ENCODE data around the gene KLLN.
A peak's percentile ranks its signal among the peaks of the same experiment; 100 is the strongest.
"Not testable (repeated sequence)": the region's sequence is repeated elsewhere in the genome, so short reads cannot be mapped to it uniquely, and the experiment has no call there.

KLLN gene

DNA sequence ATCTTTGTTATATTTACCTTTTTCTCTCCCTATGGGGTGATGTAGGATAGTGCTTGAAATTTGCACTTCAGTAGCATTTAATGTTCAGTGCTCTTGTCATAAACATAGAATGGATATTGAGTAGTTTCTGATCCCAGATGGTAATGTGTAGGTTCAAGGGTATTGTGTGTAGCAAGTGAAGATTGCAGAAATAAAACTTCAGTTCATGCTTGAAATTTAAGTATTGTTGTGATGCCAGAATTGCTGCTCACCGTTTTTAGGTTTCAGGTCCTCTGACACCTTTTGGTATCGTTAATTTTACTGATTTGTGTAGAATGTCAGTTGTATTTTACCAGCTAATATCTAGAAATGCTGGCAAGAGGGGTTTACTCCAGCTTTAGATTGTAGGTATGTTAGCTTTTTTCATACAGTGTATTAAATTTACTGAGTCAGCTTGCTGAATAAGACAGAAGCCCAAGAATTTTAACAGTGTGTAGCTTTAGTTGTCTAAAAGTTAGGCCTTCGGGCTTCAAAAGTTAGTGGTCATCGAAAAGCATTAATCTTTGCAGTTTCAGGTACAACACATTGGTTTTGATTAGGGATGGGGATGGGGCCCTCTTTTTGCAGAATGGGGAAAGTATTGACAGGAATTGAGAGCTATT is 2.0 kb upstream of the KLLN start:
- no peak for DNase-seq

DNA sequence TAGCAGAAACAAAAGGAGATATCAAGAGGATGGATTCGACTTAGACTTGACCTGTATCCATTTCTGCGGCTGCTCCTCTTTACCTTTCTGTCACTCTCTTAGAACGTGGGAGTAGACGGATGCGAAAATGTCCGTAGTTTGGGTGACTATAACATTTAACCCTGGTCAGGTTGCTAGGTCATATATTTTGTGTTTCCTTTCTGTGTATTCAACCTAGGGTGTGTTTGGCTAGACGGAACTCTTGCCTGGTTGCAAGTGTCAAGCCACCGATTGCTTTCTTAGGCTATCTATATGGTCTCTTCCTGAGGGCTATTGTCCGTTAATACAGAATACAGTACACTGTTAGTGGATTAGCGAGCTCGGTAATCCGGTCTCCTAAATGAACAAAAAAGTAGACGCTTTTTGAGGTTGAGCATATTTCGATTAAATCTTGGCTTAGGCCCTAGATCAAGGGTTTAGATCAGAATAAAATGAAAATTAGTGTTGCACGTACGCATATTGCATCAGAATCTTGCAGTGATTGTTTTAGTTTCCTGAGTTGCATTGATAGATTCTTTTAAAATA is 1.2 kb upstream of the KLLN start:
- peak in 1 of 2 donors; percentile 23 for DNase-seq

GRCh38 chr10:87863951-87864495 is 690 bp upstream of the KLLN start:
- DNase-seq: peak; percentile 25 to 37

- DNase-seq: no peak
Measured at GRCh38 chr10:87862679-87863052, 667 bp downstream of the KLLN start.

DNA sequence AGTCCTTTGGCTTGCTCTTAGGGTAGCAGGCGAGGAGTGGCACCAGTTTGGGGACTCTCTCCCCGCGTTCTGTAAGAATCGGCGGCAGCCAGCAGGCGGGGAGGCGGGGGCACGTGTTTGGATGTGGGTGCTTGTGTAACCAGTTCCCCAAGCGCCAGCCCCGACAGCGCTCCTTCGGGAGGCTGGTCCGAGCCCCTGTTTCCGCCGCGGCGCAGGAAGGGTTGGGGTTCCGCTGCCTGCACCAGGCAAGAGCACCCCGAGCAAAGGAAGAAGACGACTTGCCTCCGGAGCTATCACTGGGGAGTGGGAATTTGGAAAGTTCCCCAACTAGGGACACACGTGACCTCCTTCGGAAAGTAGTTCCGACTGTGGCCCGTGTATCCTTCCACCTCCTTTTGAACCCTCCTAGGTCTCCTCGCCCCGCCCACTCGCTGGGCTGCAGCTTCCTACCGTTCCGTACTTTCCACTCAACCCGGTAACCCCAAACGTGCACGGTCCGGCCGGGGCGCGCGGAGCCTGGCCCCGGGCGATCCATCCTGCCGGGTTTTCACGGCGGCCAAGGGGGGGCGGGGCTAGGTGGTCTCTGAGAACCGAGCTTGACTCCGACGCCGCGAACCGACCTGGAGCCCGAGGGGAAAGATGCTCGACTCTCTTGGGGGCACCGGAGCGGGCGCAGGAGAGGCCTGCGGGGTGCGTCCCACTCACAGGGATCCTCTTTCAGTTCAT is 1.2 kb downstream of the KLLN start:
- DNase-seq: peak; percentile 96

GRCh38 chr10:87861566-87861952 is 1.8 kb downstream of the KLLN start:
- DNase-seq: peak in 1 of 2 donors; percentile 68

DNA sequence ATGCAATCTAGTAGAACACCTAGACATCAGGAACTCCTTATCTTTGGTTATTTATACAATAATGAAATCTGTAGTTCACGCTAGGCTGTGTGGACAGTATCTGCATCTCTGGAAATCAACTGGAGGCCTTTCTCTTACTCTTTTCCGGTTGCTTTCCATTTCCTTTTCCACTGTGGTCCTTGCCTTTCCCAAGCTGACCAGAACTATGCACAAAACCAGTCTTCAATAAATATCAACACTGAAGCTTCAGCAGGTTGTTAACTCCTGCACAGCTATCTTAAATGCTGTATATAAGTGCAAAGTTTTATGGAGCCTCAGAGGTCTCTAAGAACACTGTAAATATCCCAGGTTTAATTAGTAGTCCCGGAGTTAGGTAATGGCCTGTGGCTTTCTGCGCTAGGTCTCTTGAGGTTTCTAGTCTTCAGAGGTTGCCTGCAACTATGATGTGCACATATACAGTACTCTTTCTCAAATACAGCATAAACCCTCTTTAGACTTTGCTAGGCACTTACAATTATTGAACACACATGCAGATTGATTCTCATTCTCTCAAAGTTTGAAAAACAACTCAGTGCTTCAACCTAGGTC is 2.4 kb downstream of the KLLN start:
- no peak for DNase-seq

GRCh38 chr10:87860156-87860795 is 3.1 kb downstream of the KLLN start:
- peak; percentile 61 to 76 for DNase-seq

DNA sequence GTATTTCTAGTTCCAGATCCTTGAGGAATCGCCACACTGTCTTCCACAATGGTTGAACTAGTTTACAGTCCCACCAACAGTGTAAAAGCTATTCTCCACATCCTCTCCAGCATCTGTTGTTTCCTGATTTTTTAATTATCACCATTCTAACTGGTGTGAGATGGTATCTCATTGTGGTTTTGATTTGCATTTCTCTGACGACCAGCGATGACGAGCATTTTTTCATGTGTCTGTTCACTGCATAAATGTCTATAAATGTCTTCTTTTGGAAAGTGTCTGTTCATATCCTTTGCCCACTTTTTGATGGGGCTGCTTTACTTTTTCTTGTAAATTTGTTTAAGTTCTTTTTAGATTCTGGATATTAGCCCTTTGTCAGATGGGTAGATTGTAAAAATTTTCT is 7.7 kb downstream of the KLLN start:
- DNase-seq: not testable (repeated sequence)

DNA sequence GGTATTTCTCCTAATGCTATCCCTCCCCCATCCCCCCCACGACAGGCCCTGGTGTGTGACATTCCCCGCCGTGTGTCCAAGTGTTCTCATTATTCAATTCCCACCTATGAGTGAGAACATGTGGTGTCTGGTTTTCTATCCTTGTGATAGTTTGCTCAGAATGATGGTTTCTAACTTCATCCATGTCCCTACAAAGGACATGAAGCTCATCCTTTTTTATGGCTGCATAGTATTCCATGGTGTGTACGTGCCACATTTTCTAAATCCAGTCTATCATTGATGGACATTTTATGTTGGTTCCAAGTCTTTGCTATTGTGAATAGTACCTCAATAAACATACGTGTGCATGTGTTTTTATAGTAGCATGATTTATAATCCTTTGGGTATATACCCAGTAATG is 8.1 kb downstream of the KLLN start:
- not testable (repeated sequence) for DNase-seq

DNA sequence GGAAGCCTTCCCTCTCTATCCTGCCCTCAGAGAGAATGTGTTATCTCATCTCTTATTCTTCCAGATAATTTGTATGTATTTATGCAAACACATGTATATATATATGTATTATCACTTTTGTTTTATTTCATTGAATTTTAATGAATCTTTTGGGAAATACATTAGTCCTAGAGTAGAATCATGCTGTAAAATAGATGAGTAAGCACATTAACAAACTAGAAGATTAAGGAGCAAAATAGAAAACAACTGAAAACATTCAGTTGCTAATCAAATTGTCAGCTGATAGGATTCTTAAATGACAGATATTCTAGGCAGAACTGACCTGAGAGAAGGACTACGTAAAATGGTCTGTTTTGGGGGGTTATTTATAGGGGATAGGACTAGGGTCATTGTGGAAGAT is 11.2 kb downstream of the KLLN start:
- DNase-seq: no peak

- DNase-seq: peak; percentile 57 to 63
Measured at GRCh38 chr10:87850742-87851205, 12.6 kb downstream of the KLLN start.

DNA sequence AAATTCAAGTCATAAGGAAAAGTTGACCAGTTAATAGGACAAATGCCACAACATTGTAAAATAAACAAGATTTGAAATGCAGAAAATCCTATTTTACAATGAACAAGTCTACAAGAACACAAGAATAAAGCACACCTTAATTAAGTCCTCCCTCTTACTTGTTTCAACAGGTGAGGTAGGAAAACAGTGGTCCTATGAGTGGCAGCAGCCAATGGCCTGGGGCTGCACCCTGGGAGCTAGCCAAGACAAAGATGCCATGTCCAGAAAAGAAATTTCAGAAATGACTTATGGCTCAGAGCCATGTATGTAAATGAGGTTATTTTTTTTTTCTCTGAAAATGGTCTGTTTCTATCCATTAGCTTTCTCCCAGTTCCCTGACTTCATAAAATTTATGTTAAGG is 14.3 kb downstream of the KLLN start:
- no peak for DNase-seq

GRCh38 chr10:87847550-87847949 is 15.8 kb downstream of the KLLN start:
- no peak for DNase-seq

GRCh38 chr10:87846711-87847110 is 16.6 kb downstream of the KLLN start:
- not testable (repeated sequence) for DNase-seq

DNA sequence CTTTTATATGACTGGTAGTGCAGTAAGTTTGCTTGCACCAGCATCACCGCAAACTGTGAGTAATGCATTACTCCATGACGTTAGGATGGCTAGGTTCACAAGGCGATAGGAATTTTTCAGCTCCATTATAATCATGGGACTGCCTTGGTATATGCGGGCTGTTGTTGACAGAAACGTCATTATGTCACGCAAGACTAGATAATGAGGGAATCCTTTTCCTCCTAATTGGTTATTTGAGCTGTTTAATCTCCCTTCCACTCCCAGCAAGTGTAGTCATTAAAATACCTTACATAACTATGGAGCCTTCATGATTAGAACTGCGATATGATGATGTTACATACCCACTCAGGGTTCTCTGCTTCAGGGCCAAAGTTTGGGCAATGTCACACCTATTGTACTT is 17.3 kb downstream of the KLLN start:
- no peak for DNase-seq

DNA sequence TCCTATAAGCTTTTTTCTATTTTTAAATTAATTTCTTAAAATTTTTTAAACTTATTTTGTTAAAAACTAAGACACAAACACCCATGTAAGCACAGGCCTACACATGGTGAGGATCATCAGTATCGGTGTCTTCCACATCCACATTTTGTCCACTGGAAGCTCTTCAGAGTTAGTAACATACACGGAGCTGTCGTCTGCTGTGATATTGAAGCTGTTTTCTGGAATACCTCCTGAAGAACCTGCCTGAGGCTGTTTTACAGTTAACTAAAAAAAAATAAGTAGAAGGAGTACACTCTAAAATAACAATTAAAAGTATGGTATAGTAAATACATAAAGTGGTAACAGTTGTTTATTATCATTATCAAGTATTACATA is 17.7 kb downstream of the KLLN start:
- DNase-seq: no peak

- DNase-seq: no peak
Measured at GRCh38 chr10:87844837-87845623, 18.3 kb downstream of the KLLN start.

- DNase-seq: no peak
Measured at GRCh38 chr10:87843714-87844113, 19.6 kb downstream of the KLLN start.

DNA sequence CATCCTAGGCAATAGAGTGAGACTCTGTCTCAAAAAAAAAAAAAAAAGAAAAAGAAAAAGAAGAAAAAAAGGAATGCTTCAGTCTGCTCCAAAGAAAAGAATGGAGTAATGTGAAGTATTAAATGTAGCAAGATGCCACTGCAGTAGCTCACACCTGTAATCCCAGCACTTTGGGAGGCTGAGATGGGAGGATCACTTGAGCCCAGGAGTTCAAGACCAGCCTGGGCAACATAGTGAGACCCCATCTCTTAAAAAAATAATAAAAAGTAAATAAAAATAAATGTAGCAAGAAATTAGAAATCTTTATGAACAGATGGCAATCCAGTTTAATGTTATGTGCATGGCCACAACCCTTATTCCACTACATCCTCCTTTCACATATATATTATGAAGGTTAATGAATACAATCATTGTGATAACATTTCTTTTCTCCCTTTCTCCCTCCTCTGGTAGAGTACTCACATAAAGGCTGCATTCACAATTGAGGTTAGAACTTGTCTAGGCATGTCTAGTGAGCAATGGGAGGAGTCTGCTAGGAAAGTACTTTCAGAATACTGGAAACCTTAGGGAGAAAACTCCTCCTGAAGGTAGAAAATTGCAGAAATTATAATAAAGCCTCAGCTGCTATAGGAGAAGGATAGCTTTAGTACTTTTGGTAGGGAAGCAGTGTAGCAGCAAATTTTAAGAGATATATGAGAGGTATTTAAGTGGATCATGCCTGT is 20.4 kb downstream of the KLLN start:
- DNase-seq: no peak

DNA sequence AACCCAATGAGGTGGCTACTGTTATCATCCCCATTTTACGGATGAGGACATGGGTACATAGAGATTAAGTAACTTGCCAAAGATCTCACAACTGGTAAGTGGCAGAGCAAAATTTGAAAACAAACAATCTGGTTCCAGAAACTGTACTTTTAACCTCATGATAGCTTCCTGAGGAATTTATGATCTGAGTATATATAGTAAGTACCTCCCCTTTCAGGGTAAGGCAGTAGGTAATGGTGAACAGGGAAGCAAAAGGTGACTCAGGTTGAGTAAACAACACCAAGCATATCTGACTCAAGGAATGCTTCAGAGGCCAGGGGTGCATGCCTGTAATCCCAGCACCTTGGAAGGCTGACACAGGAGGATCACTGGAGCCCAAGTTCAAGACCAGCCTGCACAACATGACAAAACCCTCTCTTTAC is 21.1 kb downstream of the KLLN start:
- no peak for DNase-seq

DNA sequence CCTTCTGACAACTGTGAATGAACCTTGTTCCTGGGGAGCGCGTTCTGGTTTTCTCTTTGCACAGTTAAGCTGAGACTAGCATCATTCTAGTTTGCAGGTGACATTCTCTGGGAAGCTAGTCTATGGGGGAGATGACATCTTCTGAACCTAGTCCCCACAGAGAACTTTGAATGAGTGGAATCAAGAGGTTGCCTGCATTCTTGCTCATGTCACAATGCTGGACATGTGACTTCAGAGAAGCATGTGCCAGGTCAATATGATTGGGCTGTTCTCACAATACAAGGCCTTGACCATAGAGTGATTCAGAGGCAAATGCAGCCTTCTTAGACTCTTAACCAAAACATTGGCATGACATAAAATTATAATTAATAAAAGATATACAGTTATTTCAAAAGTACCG is 22.1 kb downstream of the KLLN start:
- no peak for DNase-seq

Data from CD4-positive, alpha-beta T cell treated with Interleukin-4 for 1 hour (primary cell).